HepG2 (cell line): ENCODE results near the gene SCRT2. TPM values are rescaled to one million over a fixed set of nuclear protein-coding genes. Genes with fewer than 3 reads are reported as not detected.

Source experiments
- HIVEP1 ChIP-seq: sonication (generic); formaldehyde crosslinking; IDR thresholded peaks from 2 replicates; pipeline ENCODE4 v1.4.0; 2020; ENCODE audit warnings: mild to moderate bottlenecking, missing genetic modification reagents
- HMGA1 ChIP-seq: sonication (generic); formaldehyde crosslinking; conservative IDR thresholded peaks from 2 replicates; pipeline ENCODE4 v1.4.0; 2020; ENCODE audit warnings: missing genetic modification reagents
- KLF12 ChIP-seq: sonication (generic); formaldehyde crosslinking; IDR thresholded peaks from 2 replicates; pipeline ENCODE4 v1.4.0; 2020; ENCODE audit warnings: missing genetic modification reagents, borderline replicate concordance
- PRMT3 ChIP-seq: sonication (generic); formaldehyde crosslinking; IDR thresholded peaks from 2 replicates; pipeline ENCODE4 v1.8.1; 2022; ENCODE audit warnings: low read depth, mild to moderate bottlenecking, moderate library complexity, missing genetic modification reagents, borderline replicate concordance
- SUZ12 ChIP-seq: fragments of 150-350 bp; IDR thresholded peaks from 2 replicates; pipeline ENCODE4 v1.6.1; 2014; ENCODE audit warnings: low read depth, low read length
- ZBED4 ChIP-seq: sonication (generic); formaldehyde crosslinking; IDR thresholded peaks from 2 replicates; pipeline ENCODE4 v1.4.0; 2020; ENCODE audit warnings: missing genetic modification reagents, borderline replicate concordance
- ZNF138 ChIP-seq: sonication (generic); formaldehyde crosslinking; IDR thresholded peaks from 2 replicates; pipeline ENCODE4 v1.5.0; 2020; ENCODE audit warnings: mild to moderate bottlenecking, low read depth, missing genetic modification reagents
- ZNF639 ChIP-seq: conservative IDR thresholded peaks from 2 replicates; pipeline ENCODE4 v1.6.1; 2018; ENCODE audit warnings: missing genetic modification reagents
- polyA plus RNA-seq, 8 experiments: library from polyadenylated mRNA; depleted of rRNA in 3 of 8; stranded (reverse) in 7 of 8; unstranded in 1 of 8; fragments of >200 nt; fragmentation: Illumina TruSeq in 4 of 8; extraction: Trizol in 4 of 8; gene quantifications; 2 replicates each; pipeline versions ENCODE4 v1.2.1 to v1.2.3, GENCODE V29; 2011 to 2016; ENCODE audit warnings: low read depth in 4 of 8, missing spikeins in 1 of 8, mixed read lengths in 1 of 8; ENCODE audit not compliant: insufficient read depth in 1 of 8
- total RNA-seq, 5 experiments: library from RNA; depleted of rRNA; stranded (reverse); fragments of >200 nt; fragmentation: Illumina TruSeq; extraction: Trizol; gene quantifications; 2 replicates each; pipeline ENCODE4 v1.2.3, GENCODE V29; 2016; ENCODE audit warnings: low read depth in 1 of 5
- TF ChIP-seq, protein P1 (sequence below): sonication (generic); formaldehyde crosslinking; IDR thresholded peaks from 2 replicates; pipeline ENCODE4 v1.9.0; 2021; ENCODE audit warnings: mild to moderate bottlenecking, missing genetic modification reagents
- TF ChIP-seq, protein P2 (sequence below): sonication (generic); formaldehyde crosslinking; IDR thresholded peaks from 2 replicates; pipeline ENCODE4 v1.4.0; 2020; ENCODE audit warnings: missing genetic modification reagents

The SCRT2 gene
- total and polyA plus RNA-seq, 2 of the 13 experiments (the other 11 are each of a cell fraction or from before 2014, with no cell fraction given): not detected

- TF ChIP-seq ZBED4 (CRISPR knock-in tag) (no peak), HMGA1 (CRISPR knock-in tag) (no peak), SUZ12 (no peak), ZNF138 (CRISPR knock-in tag) (no peak; the same call in 1 of the 2 replicates), KLF12 (CRISPR knock-in tag) (no peak), HIVEP1 (peak; percentile 86), ZNF639 (no peak; the same call in none of the 2 replicates), PRMT3 (no peak)
- TF ChIP-seq, protein P1, sequence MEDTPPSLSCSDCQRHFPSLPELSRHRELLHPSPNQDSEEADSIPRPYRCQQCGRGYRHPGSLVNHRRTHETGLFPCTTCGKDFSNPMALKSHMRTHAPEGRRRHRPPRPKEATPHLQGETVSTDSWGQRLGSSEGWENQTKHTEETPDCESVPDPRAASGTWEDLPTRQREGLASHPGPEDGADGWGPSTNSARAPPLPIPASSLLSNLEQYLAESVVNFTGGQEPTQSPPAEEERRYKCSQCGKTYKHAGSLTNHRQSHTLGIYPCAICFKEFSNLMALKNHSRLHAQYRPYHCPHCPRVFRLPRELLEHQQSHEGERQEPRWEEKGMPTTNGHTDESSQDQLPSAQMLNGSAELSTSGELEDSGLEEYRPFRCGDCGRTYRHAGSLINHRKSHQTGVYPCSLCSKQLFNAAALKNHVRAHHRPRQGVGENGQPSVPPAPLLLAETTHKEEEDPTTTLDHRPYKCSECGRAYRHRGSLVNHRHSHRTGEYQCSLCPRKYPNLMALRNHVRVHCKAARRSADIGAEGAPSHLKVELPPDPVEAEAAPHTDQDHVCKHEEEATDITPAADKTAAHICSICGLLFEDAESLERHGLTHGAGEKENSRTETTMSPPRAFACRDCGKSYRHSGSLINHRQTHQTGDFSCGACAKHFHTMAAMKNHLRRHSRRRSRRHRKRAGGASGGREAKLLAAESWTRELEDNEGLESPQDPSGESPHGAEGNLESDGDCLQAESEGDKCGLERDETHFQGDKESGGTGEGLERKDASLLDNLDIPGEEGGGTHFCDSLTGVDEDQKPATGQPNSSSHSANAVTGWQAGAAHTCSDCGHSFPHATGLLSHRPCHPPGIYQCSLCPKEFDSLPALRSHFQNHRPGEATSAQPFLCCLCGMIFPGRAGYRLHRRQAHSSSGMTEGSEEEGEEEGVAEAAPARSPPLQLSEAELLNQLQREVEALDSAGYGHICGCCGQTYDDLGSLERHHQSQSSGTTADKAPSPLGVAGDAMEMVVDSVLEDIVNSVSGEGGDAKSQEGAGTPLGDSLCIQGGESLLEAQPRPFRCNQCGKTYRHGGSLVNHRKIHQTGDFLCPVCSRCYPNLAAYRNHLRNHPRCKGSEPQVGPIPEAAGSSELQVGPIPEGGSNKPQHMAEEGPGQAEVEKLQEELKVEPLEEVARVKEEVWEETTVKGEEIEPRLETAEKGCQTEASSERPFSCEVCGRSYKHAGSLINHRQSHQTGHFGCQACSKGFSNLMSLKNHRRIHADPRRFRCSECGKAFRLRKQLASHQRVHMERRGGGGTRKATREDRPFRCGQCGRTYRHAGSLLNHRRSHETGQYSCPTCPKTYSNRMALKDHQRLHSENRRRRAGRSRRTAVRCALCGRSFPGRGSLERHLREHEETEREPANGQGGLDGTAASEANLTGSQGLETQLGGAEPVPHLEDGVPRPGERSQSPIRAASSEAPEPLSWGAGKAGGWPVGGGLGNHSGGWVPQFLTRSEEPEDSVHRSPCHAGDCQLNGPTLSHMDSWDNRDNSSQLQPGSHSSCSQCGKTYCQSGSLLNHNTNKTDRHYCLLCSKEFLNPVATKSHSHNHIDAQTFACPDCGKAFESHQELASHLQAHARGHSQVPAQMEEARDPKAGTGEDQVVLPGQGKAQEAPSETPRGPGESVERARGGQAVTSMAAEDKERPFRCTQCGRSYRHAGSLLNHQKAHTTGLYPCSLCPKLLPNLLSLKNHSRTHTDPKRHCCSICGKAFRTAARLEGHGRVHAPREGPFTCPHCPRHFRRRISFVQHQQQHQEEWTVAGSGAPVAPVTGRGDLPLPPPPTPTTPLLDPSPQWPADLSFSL (CRISPR knock-in tag): peak; percentile 71; the same call in 1 of the 2 replicates
- TF ChIP-seq, protein P2, sequence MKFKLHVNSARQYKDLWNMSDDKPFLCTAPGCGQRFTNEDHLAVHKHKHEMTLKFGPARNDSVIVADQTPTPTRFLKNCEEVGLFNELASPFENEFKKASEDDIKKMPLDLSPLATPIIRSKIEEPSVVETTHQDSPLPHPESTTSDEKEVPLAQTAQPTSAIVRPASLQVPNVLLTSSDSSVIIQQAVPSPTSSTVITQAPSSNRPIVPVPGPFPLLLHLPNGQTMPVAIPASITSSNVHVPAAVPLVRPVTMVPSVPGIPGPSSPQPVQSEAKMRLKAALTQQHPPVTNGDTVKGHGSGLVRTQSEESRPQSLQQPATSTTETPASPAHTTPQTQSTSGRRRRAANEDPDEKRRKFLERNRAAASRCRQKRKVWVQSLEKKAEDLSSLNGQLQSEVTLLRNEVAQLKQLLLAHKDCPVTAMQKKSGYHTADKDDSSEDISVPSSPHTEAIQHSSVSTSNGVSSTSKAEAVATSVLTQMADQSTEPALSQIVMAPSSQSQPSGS (CRISPR knock-in tag): peak; percentile 11
These were observed 21.8 kb downstream of the SCRT2 start (continued) for GRCh38 chr20:653590-654416.
